Chondrocyte (in vitro differentiated cells): ENCODE data around the gene BTK. TPM values are rescaled to one million over a fixed set of nuclear protein-coding genes. Genes with fewer than 3 reads are reported as not detected.

Experiments used
- DNase-seq: peaks from one replicate; pipeline ENCODE4 v3.0.0; 2021; ENCODE audit warnings: mixed read lengths, low spot score
- H3K27ac Mint-ChIP-seq: one replicate; pipeline ENCODE4 v1.8.0; 2021; ENCODE audit warnings: mild to moderate bottlenecking, moderate library complexity, mixed read lengths; ENCODE audit not compliant: unreplicated experiment
- H3K27me3 Mint-ChIP-seq: 2 replicates; pipeline ENCODE4 v1.8.0; 2021; ENCODE audit warnings: low read depth, mixed read lengths
- H3K36me3 Mint-ChIP-seq: 2 replicates; pipeline ENCODE4 v1.8.0; 2021; ENCODE audit warnings: low read depth, mixed read lengths
- H3K4me1 Mint-ChIP-seq: 2 replicates; pipeline ENCODE4 v1.8.0; 2021; ENCODE audit warnings: low read depth, mild to moderate bottlenecking, mixed read lengths
- H3K4me3 Mint-ChIP-seq: one replicate; pipeline ENCODE4 v1.8.0; 2021; ENCODE audit warnings: mild to moderate bottlenecking, moderate library complexity, mixed read lengths; ENCODE audit not compliant: unreplicated experiment
- H3K9me3 Mint-ChIP-seq: 2 replicates; pipeline ENCODE4 v1.8.0; 2021; ENCODE audit warnings: low read depth, mixed read lengths
- CTCF ChIP-seq: fragments of 200-600 bp; sonication (generic); IDR thresholded peaks from 2 replicates; pipeline ENCODE4 v1.5.0; 2021; ENCODE audit warnings: antibody characterized with exemption, mild to moderate bottlenecking, moderate library complexity
- total RNA-seq: library from RNA; stranded (reverse); gene quantifications from 3 replicates; pipeline ENCODE4 v1.2.1, GENCODE V29; 2021

BTK gene
- total RNA-seq, 1 donor from 2014 or later = not detected

GRCh38 chrX:101368800-101369199 is 17.2 kb downstream of the BTK start:
- TF ChIP-seq CTCF = no peak
- no peak for DNase-seq
- Mint-ChIP-seq H3K9me3 (no peaks in the 10 kb centered on the region), H3K27me3 (no peaks in the 10 kb centered on the region), H3K4me3 (no peak overlapping the region), H3K36me3 (no peaks in the 10 kb centered on the region), H3K4me1 (no peaks in the 10 kb centered on the region), H3K27ac (no peak overlapping the region)

GRCh38 chrX:101365301-101365795 is 20.6 kb downstream of the BTK start:
- H3K4me1 Mint-ChIP-seq = no peaks in the 10 kb centered on the region
- TF ChIP-seq CTCF = no peak
- no peaks in the 10 kb centered on the region for H3K9me3 Mint-ChIP-seq
- no peak overlapping the region for H3K4me3 Mint-ChIP-seq
- H3K27ac Mint-ChIP-seq = no peak overlapping the region
- DNase-seq = no peak
- no peaks in the 10 kb centered on the region for H3K36me3 Mint-ChIP-seq
- no peaks in the 10 kb centered on the region for H3K27me3 Mint-ChIP-seq

GRCh38 chrX:101362757-101363156 is 23.2 kb downstream of the BTK start:
- no peak overlapping the region for H3K4me3 Mint-ChIP-seq
- DNase-seq = no peak
- TF ChIP-seq CTCF = no peak

GRCh38 chrX:101362116-101362515 is 23.9 kb downstream of the BTK start:
- H3K4me3 Mint-ChIP-seq = no peak overlapping the region
- no peaks in the 10 kb centered on the region for H3K27me3 Mint-ChIP-seq
- H3K36me3 Mint-ChIP-seq = no peaks in the 10 kb centered on the region
- H3K9me3 Mint-ChIP-seq = no peaks in the 10 kb centered on the region
- no peaks in the 10 kb centered on the region for H3K4me1 Mint-ChIP-seq
- H3K27ac Mint-ChIP-seq = no peak overlapping the region
- DNase-seq = no peak
- TF ChIP-seq CTCF = no peak

More at GRCh38 chrX:101362757-101363156, 23.2 kb downstream of the BTK start:
- Mint-ChIP-seq H3K27ac (no peak overlapping the region), H3K27me3 (no peaks in the 10 kb centered on the region), H3K4me1 (no peaks in the 10 kb centered on the region), H3K36me3 (no peaks in the 10 kb centered on the region), H3K9me3 (no peaks in the 10 kb centered on the region)

GRCh38 chrX:101360390-101360789 is 25.6 kb downstream of the BTK start:
- Mint-ChIP-seq H3K4me3 (no peak overlapping the region), H3K27me3 (no peaks in the 10 kb centered on the region), H3K4me1 (no peaks in the 10 kb centered on the region), H3K27ac (no peak overlapping the region), H3K36me3 (no peaks in the 10 kb centered on the region), H3K9me3 (no peaks in the 10 kb centered on the region)
- no peak for DNase-seq
- no peak for TF ChIP-seq CTCF
